ENCODE results near the gene SOX4.

DNA sequence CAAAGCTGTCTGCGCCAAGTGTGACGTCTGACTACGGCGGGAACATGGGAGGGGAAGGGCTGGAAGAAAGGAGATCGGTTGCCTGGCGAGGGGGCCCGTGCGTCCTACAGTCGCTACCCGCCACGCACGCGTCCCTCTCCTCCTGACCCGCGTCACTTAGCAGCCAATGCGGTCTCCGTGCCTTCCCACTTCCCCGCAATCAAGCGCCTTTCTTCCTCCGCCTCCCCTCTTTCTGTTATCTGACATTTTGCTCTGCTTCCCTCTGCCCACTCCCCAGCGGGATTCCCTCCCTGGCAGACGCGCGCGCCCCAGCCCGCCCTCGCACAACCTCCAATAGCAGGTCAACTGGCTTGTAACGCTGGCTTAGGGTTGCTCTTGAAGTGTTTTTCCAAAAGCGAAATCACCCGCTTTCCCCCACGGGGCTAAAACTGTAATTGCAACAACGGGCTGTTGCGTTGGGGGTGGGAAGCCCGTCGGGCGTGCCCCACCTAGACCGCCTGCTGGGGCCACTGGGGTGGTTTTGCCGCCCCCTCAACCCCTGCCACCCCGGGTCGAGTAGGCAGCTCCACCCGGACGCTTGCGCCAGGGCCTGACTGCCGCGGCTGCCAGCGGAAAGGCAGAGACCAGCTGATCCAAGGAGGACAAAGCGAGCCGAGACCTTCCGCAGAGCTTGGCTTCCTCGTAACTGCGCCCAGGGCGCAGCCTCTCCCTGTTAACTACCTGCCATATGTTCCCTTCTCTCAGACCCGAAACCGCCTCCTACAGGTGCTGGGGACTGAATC is 6.2 kb upstream of the SOX4 start:
- TF ChIP-seq CTCF (IDR thresholded peaks at IDR 0.05) (peak in 3 of 7 experiments; percentile 14 to 19 (median 15)), EP300 (IDR thresholded peaks at IDR 0.05) (no peak)

Data from stomach (tissue), 4 donors.